Endodermal cell (in vitro differentiated cells): ENCODE results near the gene WHRN. TPM values are rescaled to one million over a fixed set of nuclear protein-coding genes. Genes with fewer than 3 reads are reported as not detected.

Experiments
- DNase-seq: peaks from one replicate; pipeline ENCODE4 v3.0.0-alpha.2; 2017
- H3K27ac ChIP-seq: 2 replicates; pipeline ENCODE4 v1.5.1; 2013; ENCODE audit warnings: mild to moderate bottlenecking, low read depth, low read length, moderate library complexity
- H3K27me3 ChIP-seq: 2 replicates; pipeline ENCODE4 v1.6.1; 2013; ENCODE audit warnings: mild to moderate bottlenecking, low read length, moderate library complexity; ENCODE audit not compliant: insufficient read depth, control insufficient read depth, poor library complexity, severe bottlenecking
- H3K36me3 ChIP-seq: 2 replicates; pipeline ENCODE4 v1.7.0; 2013; ENCODE audit warnings: mild to moderate bottlenecking, low read length, moderate library complexity; ENCODE audit not compliant: control insufficient read depth, insufficient read depth
- H3K4me1 ChIP-seq: one replicate; pipeline ENCODE4 v1.7.0; 2013; ENCODE audit warnings: low read length; ENCODE audit not compliant: control insufficient read depth, insufficient read depth
- H3K4me3 ChIP-seq: 2 replicates; pipeline ENCODE4 v1.5.1; 2013; ENCODE audit warnings: mild to moderate bottlenecking, low read length, moderate library complexity
- H3K9ac ChIP-seq: 2 replicates; pipeline ENCODE4 v1.6.1; 2013; ENCODE audit warnings: mild to moderate bottlenecking, low read length, moderate library complexity; ENCODE audit not compliant: poor library complexity, severe bottlenecking; ENCODE audit errors: extremely low read depth
- H3K9me3 ChIP-seq: 2 replicates; pipeline ENCODE4 v1.6.1; 2013; ENCODE audit warnings: mild to moderate bottlenecking, low read length, moderate library complexity; ENCODE audit not compliant: control insufficient read depth
- H3K27ac Mint-ChIP-seq: 2 replicates; pipeline ENCODE4 v1.8.0; 2020; ENCODE audit warnings: mixed read lengths
- H3K27me3 Mint-ChIP-seq: 2 replicates; pipeline ENCODE4 v1.8.0; 2021; ENCODE audit warnings: mild to moderate bottlenecking, mixed read lengths; ENCODE audit not compliant: insufficient read depth
- H3K36me3 Mint-ChIP-seq: 2 replicates; pipeline ENCODE4 v1.8.0; 2020; ENCODE audit warnings: low read depth, mixed read lengths
- H3K4me1 Mint-ChIP-seq: 2 replicates; pipeline ENCODE4 v1.8.0; 2020; ENCODE audit warnings: mixed read lengths
- H3K4me3 Mint-ChIP-seq: 2 replicates; pipeline ENCODE4 v1.8.0; 2020; ENCODE audit warnings: mild to moderate bottlenecking, moderate library complexity, mixed read lengths
- H3K9me3 Mint-ChIP-seq: 2 replicates; pipeline ENCODE4 v1.8.0; 2020; ENCODE audit warnings: mild to moderate bottlenecking, mixed read lengths
- CTCF ChIP-seq: fragments of 200-600 bp; sonication (generic); conservative IDR thresholded peaks from 2 replicates; pipeline ENCODE4 v1.5.0; 2021; ENCODE audit warnings: antibody characterized with exemption, mild to moderate bottlenecking
- WGBS, 2 experiments: methylation state at CpG; one replicate each; pipeline versions ENCODE4 v1.1.5 to v1.1.7; 2013; ENCODE audit warnings: missing lambda C conversion rate in 2 of 2, mixed read lengths in 1 of 2; ENCODE audit not compliant: insufficient coverage in 1 of 2, insufficient read length in 1 of 2; 5-methylcytosine and 5-hydroxymethylcytosine counted together
- total RNA-seq, 2 donors: library from RNA; stranded (reverse); fragmentation: NEBNext Ultra II Directional in 1 of 2; extraction: Animal tissue kit (Norgen Biotek cat#: 25700) in 1 of 2; gene quantifications; 2 replicates in 1 of 2; 3 replicates in 1 of 2; pipeline ENCODE4 v1.2.1, GENCODE V29; 2021

The WHRN gene
- total RNA-seq, 2 donors from 2014 or later = 7.0 to 12.8 TPM

GRCh38 chr9:114411452-114411851, 93.8 kb downstream of the WHRN start:
- no peak for TF ChIP-seq CTCF
- Histone ChIP-seq H3K27ac (no peak overlapping the region), H3K4me1 (peaks cover 9% of the 10 kb centered on the region), H3K27me3 (no peaks in the 10 kb centered on the region), H3K4me3 (no peak overlapping the region), H3K36me3 (no peaks in the 10 kb centered on the region), H3K9ac (no peak overlapping the region), H3K9me3 (no peaks in the 10 kb centered on the region)
- no peak overlapping the region for H3K27ac Mint-ChIP-seq
- WGBS, 2 experiments = 96% methylated on average over 6 of the region's 6 CpGs
- no peak for DNase-seq
- no peaks in the 10 kb centered on the region for H3K9me3 Mint-ChIP-seq
- no peak overlapping the region for H3K4me3 Mint-ChIP-seq
- H3K27me3 Mint-ChIP-seq = no peaks in the 10 kb centered on the region
- peaks cover 31% of the 10 kb centered on the region for H3K4me1 Mint-ChIP-seq
- H3K36me3 Mint-ChIP-seq = no peaks in the 10 kb centered on the region

- no peak overlapping the region for H3K27ac Mint-ChIP-seq
- no peak for TF ChIP-seq CTCF
- no peaks in the 10 kb centered on the region for H3K27me3 Mint-ChIP-seq
- H3K4me1 ChIP-seq = peaks cover 9% of the 10 kb centered on the region
- H3K27ac ChIP-seq = no peak overlapping the region
- H3K4me3 ChIP-seq = no peak overlapping the region
- no peak overlapping the region for H3K4me3 Mint-ChIP-seq
- no peak for DNase-seq
- WGBS, 2 experiments = 93 to 97% methylated on average over 5 to 8 of the region's 8 CpGs
- H3K4me1 Mint-ChIP-seq = peaks cover 31% of the 10 kb centered on the region
- no peaks in the 10 kb centered on the region for H3K36me3 ChIP-seq
- H3K27me3 ChIP-seq = no peaks in the 10 kb centered on the region
- no peaks in the 10 kb centered on the region for H3K9me3 Mint-ChIP-seq
- no peaks in the 10 kb centered on the region for H3K36me3 Mint-ChIP-seq
- no peaks in the 10 kb centered on the region for H3K9me3 ChIP-seq
- no peak overlapping the region for H3K9ac ChIP-seq
These were observed 94.4 kb downstream of the WHRN start for GRCh38 chr9:114410910-114411309.

- H3K4me1 Mint-ChIP-seq = peaks cover 31% of the 10 kb centered on the region
- no peaks in the 10 kb centered on the region for H3K36me3 Mint-ChIP-seq
- peak overlapping the region; percentile 76 for H3K27ac Mint-ChIP-seq
- Histone ChIP-seq H3K36me3 (no peaks in the 10 kb centered on the region), H3K4me1 (peaks cover 9% of the 10 kb centered on the region), H3K9me3 (no peaks in the 10 kb centered on the region), H3K4me3 (no peak overlapping the region), H3K9ac (no peak overlapping the region), H3K27ac (no peak overlapping the region), H3K27me3 (no peaks in the 10 kb centered on the region)
- H3K9me3 Mint-ChIP-seq = no peaks in the 10 kb centered on the region
- no peaks in the 10 kb centered on the region for H3K27me3 Mint-ChIP-seq
- no peak overlapping the region for H3K4me3 Mint-ChIP-seq
- TF ChIP-seq CTCF = no peak
- WGBS, 2 experiments = 94% methylated on average over 2 to 5 of the region's 5 CpGs
- DNase-seq = no peak
These were observed 95.4 kb downstream of the WHRN start for GRCh38 chr9:114409842-114410241.
